IPS-18c (cell line): ENCODE data around the gene PCP2.
A peak's percentile ranks its signal among the peaks of the same experiment; 100 is the strongest.

ENCODE experiments used
- H3K4me3 ChIP-seq: 2 replicates; pipeline ENCODE4 v1.7.0; 2013; ENCODE audit warnings: low read depth, mild to moderate bottlenecking, low read length, moderate library complexity; ENCODE audit not compliant: insufficient read depth
- H3K9me3 ChIP-seq: one replicate; pipeline ENCODE4 v1.6.1; 2013; ENCODE audit warnings: mild to moderate bottlenecking, low read length, moderate library complexity; ENCODE audit not compliant: control insufficient read depth, insufficient read depth

The PCP2 gene

DNA sequence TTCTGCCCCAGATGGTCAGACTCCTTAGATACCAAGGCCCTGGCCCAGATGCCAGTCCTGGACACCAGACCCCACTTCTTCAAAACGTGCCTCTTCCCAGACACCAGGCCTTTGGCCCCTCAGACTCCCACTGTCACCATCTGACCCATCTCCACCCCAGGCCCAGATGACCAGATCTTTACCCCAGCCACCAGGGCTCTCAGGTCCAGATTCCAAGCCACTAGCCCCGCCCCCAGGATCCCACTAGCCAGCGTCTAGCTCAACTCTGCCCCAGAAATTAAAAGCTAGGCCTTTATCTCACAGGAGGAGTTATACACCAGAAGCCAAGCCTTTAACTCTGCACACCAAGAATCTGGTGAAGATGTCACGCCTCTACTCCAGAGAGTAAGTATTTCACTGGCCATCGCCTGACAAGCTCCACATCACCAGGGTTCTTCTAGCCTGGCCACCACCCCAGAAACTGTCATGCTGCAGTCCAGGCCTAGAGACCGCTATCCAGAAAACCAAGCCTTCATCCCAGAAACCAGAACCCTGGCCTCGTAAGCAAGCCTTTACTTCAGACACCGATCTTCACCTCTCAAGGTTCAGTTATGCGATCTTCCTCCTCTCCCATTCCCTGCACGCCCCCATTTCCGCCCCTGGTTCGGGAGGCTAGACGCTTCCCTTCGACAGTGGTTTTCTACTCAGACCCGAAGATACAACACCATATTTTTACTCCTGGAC, 4.8 kb downstream of the PCP2 start:
- Histone ChIP-seq H3K9me3 (no peaks in the 10 kb centered on the region), H3K4me3 (peak overlapping the region; percentile 96)

GRCh38 chr19:7627166-7627565, 6.4 kb downstream of the PCP2 start:
- Histone ChIP-seq H3K9me3 (no peaks in the 10 kb centered on the region), H3K4me3 (no peak overlapping the region)

- Histone ChIP-seq H3K4me3 (no peak overlapping the region), H3K9me3 (no peaks in the 10 kb centered on the region)
Measured at GRCh38 chr19:7625763-7626372, 7.7 kb downstream of the PCP2 start.

GRCh38 chr19:7624810-7625209, 8.7 kb downstream of the PCP2 start:
- no peak overlapping the region for H3K4me3 ChIP-seq
- no peaks in the 10 kb centered on the region for H3K9me3 ChIP-seq

- Histone ChIP-seq H3K9me3 (no peaks in the 10 kb centered on the region), H3K4me3 (no peak overlapping the region)
Measured at GRCh38 chr19:7623725-7624603, 9.6 kb downstream of the PCP2 start.

DNA sequence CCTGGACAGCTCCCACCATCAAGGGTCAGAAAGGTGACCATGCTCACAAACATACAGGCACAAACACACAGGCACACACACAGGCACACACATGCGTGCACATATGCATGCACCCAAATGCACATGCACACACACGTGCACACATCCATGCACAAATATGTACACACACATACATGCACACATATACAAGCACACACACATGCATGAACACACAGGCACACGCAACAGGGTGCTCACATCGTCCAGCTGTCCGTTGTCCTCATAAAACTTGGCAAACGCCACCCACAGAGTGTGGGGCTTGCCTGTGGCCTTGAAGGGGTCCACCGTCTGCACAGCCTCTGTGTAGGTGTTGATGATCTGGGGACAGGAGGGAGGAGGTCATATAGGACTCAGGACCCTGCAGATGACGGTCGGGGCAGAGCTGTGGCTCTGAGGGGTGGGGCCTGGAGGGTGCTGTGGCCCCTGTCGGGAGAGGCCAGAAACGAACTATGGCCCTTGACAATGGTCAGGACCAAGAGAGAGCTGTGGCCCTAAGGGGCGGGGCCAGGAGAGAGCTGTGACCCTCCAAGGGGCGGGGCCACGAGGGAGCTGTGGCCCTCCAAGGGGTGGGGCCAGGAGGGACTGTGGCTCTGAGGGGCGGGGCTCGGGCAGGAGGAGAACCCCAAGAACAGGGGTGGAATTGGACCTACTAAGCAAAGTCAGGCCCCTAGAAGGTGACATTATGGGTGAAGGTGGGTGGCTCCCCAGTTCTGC, 10.4 kb downstream of the PCP2 start:
- H3K4me3 ChIP-seq: no peak overlapping the region
- no peaks in the 10 kb centered on the region for H3K9me3 ChIP-seq

GRCh38 chr19:7620442-7621412, 12.8 kb downstream of the PCP2 start:
- Histone ChIP-seq H3K4me3 (no peak overlapping the region), H3K9me3 (no peaks in the 10 kb centered on the region)

DNA sequence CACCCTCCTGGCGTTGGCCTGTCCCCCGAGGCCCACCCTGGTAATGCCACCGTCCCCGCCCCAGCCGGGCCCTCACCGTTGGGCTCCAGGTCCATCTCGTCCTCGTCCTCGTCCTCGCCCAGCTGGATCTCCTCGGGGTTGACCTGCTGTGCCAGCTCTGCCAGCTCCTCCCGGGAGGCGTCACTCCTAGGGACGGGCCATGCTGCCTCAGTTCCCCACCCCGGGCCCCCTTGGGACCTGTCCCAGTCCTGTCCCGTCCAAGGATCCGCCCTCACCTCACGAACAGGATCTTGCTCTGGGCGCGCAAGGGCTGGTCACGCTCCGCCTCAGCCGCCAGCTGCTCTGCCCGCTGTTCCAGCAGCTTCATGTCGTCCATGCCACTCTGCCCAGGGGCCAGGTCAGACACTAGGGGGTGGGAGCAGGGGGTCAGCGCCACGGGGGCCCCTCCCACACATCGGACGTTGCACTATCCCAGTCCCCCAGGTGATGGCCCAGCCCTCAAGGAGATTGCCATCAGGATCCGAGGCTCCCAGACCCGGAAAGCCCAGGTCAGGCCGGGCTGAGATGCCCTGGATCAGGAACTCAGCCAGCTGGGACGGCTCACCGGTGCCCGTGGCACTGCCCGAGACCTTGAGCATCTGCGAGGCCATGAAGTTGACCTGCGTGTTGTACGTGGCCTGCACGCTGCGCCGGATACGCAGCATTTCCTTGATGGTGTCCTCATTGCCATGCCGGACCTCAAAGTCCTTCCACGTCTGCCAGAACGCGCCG, 13.7 kb downstream of the PCP2 start:
- H3K4me3 ChIP-seq: no peak overlapping the region
- H3K9me3 ChIP-seq: no peaks in the 10 kb centered on the region

DNA sequence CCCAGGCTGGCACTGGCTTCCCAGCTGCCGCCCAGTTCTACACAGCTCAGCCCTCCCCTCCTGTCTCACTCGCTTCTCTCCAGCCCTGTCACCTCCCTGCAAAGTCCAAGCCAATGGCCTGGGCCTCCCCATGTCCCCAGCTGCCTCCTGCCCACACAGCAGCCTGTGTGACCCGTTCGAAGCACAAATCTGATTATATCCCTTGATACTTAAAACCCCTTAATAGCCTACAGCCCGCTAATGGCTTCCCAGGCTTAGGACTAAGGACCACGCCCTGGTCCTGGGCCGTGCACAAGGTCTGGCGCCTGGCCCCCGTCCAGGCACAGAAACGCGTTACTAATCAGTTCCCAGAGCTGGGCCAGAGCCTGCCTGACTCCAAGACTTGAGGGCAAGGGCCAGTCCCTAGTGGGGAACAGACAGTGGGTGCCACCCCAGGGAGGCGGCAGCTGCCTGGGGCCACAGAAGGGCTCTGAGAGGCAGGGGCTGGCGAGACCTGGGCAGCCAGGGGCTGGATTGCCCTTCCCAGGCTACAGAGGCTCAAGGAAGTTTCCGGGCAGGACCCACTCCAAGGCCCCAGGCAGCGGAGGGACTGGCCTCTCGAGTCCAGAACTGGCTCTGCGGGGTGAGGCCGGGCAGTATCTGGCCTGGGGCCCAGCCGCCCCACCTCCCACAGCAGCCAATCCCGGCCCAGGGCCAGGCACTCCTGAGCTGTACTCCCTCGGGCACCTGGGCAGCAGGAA, 14.6 kb downstream of the PCP2 start:
- H3K9me3 ChIP-seq: no peaks in the 10 kb centered on the region
- H3K4me3 ChIP-seq: no peak overlapping the region

- H3K4me3 ChIP-seq: no peak overlapping the region
Measured at GRCh38 chr19:7618348-7618747, 15.2 kb downstream of the PCP2 start.

DNA sequence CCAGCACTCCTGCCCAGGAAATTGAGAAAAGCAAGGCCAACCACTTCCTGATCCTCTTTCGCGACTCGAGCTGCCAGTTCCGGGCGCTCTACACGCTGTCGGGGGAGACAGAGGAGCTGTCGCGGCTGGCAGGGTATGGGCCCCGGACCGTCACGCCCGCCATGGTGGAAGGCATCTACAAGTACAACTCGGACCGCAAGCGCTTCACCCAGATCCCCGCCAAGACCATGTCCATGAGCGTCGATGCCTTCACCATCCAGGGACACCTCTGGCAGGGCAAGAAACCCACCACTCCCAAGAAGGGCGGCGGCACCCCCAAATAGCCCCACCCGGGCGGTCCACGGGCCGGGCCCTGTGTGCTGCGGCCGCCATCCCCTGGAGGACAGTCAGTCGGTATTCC, 15.8 kb downstream of the PCP2 start:
- H3K9me3 ChIP-seq: no peaks in the 10 kb centered on the region
- no peak overlapping the region for H3K4me3 ChIP-seq

More at GRCh38 chr19:7618348-7618747, 15.2 kb downstream of the PCP2 start:
- H3K9me3 ChIP-seq: no peaks in the 10 kb centered on the region

DNA sequence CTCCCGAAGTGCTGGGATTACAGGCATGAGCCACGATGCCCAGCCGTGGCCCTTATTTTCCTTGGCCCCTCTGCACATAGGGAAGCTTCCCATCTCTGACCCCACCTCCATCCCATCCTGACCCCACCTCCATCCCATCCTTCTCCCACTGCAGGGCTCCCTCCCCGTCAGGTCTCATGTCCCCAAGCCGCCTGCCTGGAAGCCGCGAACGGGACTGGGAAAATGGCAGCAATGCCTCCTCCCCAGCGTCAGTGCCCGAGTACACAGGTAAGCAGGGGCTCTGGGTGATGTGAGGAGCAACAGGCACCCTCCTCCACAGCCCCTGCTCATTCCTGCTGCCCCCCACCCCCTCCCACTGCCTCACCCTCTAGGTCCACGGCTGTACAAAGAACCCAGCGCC, 16.3 kb downstream of the PCP2 start:
- no peak overlapping the region for H3K4me3 ChIP-seq
- no peaks in the 10 kb centered on the region for H3K9me3 ChIP-seq

GRCh38 chr19:7614859-7615741, 18.4 kb downstream of the PCP2 start:
- H3K4me3 ChIP-seq: no peak overlapping the region
- H3K9me3 ChIP-seq: no peaks in the 10 kb centered on the region
